Measurements from ENCODE around the gene DAB2IP. TPM values are rescaled to one million over a fixed set of nuclear protein-coding genes. Genes with fewer than 3 reads are reported as not detected.

The DAB2IP gene
- total RNA-seq, 2 experiments from 2014 or later = 0.06 TPM; not detected in 1

- Histone ChIP-seq H3K9me3 (ENCODE audit: control insufficient read depth in 1 of 2, insufficient read depth in 1 of 2, low read length in 2 of 2) (no peaks in the 10 kb centered on the region), H3K4me3 (ENCODE audit: low read length) (no peak overlapping the region), H3K36me3 (ENCODE audit: insufficient read depth, low read length) (no peaks in the 10 kb centered on the region), H3K27me3 (ENCODE audit: control insufficient read depth in 1 of 2, insufficient read depth in 2 of 2, low read length in 2 of 2) (no peaks in the 10 kb centered on the region), H3K4me1 (ENCODE audit: insufficient read depth, low read length) (peaks cover 4% of the 10 kb centered on the region), H3K27ac (ENCODE audit: low read depth in 1 of 2, low read length in 2 of 2) (no peak overlapping the region)
- DNase-seq (peak in 6 of 14 experiments; percentile 4 to 56 (median 40)), ATAC-seq (ENCODE audit: poor library complexity) (peak; percentile 70)
- no peak overlapping the region for H3K4me3 Mint-ChIP-seq
- ChIA-PET CTCF (no interaction called here), POLR2A (no interaction called here)
- no peaks in the 10 kb centered on the region for H3K9me3 Mint-ChIP-seq
- no peaks in the 10 kb centered on the region for H3K27me3 Mint-ChIP-seq
- intact Hi-C loops (cut with DNase I, micrococcal nuclease) = loop anchor here (1.0 kb wide), 1 partner anchor 248 kb away; no protein-coding TSS in a partner anchor
- H3K4me1 Mint-ChIP-seq (ENCODE audit: low read depth) = peaks cover 15% of the 10 kb centered on the region
- no peak for TF ChIP-seq CTCF (IDR thresholded peaks at IDR 0.05)
- no peaks in the 10 kb centered on the region for H3K36me3 Mint-ChIP-seq (ENCODE audit: low read depth)
- H3K27ac Mint-ChIP-seq = no peak overlapping the region
Observed at GRCh38 chr9:121744002-121744686, 92.7 kb downstream of the DAB2IP start.

- CTCF ChIA-PET = no interaction called here
- Histone ChIP-seq H3K36me3 (ENCODE audit: insufficient read depth, low read length) (no peaks in the 10 kb centered on the region), H3K4me3 (ENCODE audit: low read length) (no peak overlapping the region), H3K4me1 (ENCODE audit: insufficient read depth, low read length) (peaks cover 4% of the 10 kb centered on the region), H3K27me3 (ENCODE audit: control insufficient read depth in 1 of 2, insufficient read depth in 2 of 2, low read length in 2 of 2) (no peaks in the 10 kb centered on the region), H3K27ac (ENCODE audit: low read depth in 1 of 2, low read length in 2 of 2) (no peak overlapping the region), H3K9me3 (ENCODE audit: control insufficient read depth in 1 of 2, insufficient read depth in 1 of 2, low read length in 2 of 2) (no peaks in the 10 kb centered on the region)
- no peak overlapping the region for H3K27ac Mint-ChIP-seq
- intact Hi-C loops (cut with DNase I, micrococcal nuclease) = loop anchor here (1.0 kb wide), 1 partner anchor 247 kb away; no protein-coding TSS in a partner anchor
- POLR2A ChIA-PET = no interaction called here
- no peaks in the 10 kb centered on the region for H3K36me3 Mint-ChIP-seq (ENCODE audit: low read depth)
- ATAC-seq (ENCODE audit: poor library complexity) (no peak), DNase-seq (no peak)
- H3K4me3 Mint-ChIP-seq = no peak overlapping the region
- H3K4me1 Mint-ChIP-seq (ENCODE audit: low read depth) = peaks cover 15% of the 10 kb centered on the region
- TF ChIP-seq CTCF (IDR thresholded peaks at IDR 0.05) = no peak
- H3K27me3 Mint-ChIP-seq = no peaks in the 10 kb centered on the region
- no peaks in the 10 kb centered on the region for H3K9me3 Mint-ChIP-seq
Observed at GRCh38 chr9:121744687-121745395, 93.4 kb downstream of the DAB2IP start.

DNA sequence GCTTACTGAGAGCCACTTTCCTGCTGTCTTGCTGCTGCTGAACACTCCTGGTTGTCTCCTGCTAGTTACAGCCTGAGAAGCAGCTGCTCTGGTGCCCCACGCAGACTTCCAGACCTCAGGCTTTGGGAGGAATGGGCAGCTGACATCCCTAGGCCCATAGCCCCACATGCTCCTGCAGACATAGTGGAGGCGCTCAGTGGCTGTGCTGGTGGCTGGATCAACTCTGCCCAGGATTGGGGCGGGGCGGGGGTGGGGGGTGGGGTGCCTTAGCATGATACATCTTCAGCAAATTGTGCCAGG lies 93.9 kb downstream of the DAB2IP start:
- H3K36me3 Mint-ChIP-seq (ENCODE audit: low read depth) = no peaks in the 10 kb centered on the region
- Histone ChIP-seq H3K4me3 (ENCODE audit: low read length) (no peak overlapping the region), H3K27ac (ENCODE audit: low read depth in 1 of 2, low read length in 2 of 2) (no peak overlapping the region), H3K4me1 (ENCODE audit: insufficient read depth, low read length) (peaks cover 4% of the 10 kb centered on the region), H3K27me3 (ENCODE audit: control insufficient read depth in 1 of 2, insufficient read depth in 2 of 2, low read length in 2 of 2) (no peaks in the 10 kb centered on the region), H3K36me3 (ENCODE audit: insufficient read depth, low read length) (no peaks in the 10 kb centered on the region), H3K9me3 (ENCODE audit: control insufficient read depth in 1 of 2, insufficient read depth in 1 of 2, low read length in 2 of 2) (no peaks in the 10 kb centered on the region)
- TF ChIP-seq CTCF (IDR thresholded peaks at IDR 0.05) = no peak
- H3K4me3 Mint-ChIP-seq = no peak overlapping the region
- intact Hi-C loops (cut with DNase I, micrococcal nuclease) = no loop called here
- H3K27me3 Mint-ChIP-seq = no peaks in the 10 kb centered on the region
- DNase-seq (no peak), ATAC-seq (ENCODE audit: poor library complexity) (no peak)
- POLR2A ChIA-PET = no interaction called here
- CTCF ChIA-PET = no interaction called here
- no peak overlapping the region for H3K27ac Mint-ChIP-seq
- H3K9me3 Mint-ChIP-seq = no peaks in the 10 kb centered on the region
- H3K4me1 Mint-ChIP-seq (ENCODE audit: low read depth) = peaks cover 15% of the 10 kb centered on the region

Measured in CD4-positive, alpha-beta T cell (primary cell).